OCI-LY1 (cell line): Measurements from ENCODE around the gene TRABD2A.

Experiments
- EZH2 ChIP-seq: fragments of 200-600 bp; sonication (generic), shearing (Covaris generic); IDR thresholded peaks from 2 replicates; pipeline ENCODE4 v1.8.0; 2017; ENCODE audit warnings: borderline replicate concordance, mixed run types, mild to moderate bottlenecking, antibody characterized with exemption, low read length, moderate library complexity, mixed read lengths
- TF ChIP-seq, protein P1 (sequence below): fragments of 200-600 bp; sonication (generic), shearing (Covaris generic); IDR thresholded peaks from 2 replicates; pipeline ENCODE4 v1.5.1; 2017; ENCODE audit warnings: mild to moderate bottlenecking, antibody characterized with exemption, low read length, moderate library complexity, mixed read lengths

GRCh38 chr2:84914334-84914733 is 33.5 kb upstream of the TRABD2A start:
- TF ChIP-seq EZH2 = no peak
- TF ChIP-seq, protein P1, sequence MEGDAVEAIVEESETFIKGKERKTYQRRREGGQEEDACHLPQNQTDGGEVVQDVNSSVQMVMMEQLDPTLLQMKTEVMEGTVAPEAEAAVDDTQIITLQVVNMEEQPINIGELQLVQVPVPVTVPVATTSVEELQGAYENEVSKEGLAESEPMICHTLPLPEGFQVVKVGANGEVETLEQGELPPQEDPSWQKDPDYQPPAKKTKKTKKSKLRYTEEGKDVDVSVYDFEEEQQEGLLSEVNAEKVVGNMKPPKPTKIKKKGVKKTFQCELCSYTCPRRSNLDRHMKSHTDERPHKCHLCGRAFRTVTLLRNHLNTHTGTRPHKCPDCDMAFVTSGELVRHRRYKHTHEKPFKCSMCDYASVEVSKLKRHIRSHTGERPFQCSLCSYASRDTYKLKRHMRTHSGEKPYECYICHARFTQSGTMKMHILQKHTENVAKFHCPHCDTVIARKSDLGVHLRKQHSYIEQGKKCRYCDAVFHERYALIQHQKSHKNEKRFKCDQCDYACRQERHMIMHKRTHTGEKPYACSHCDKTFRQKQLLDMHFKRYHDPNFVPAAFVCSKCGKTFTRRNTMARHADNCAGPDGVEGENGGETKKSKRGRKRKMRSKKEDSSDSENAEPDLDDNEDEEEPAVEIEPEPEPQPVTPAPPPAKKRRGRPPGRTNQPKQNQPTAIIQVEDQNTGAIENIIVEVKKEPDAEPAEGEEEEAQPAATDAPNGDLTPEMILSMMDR = no peak
